ENCODE measurements around the gene SPOPL. TPM values are rescaled to one million over a fixed set of nuclear protein-coding genes. Genes with fewer than 3 reads are reported as not detected.

SPOPL gene
- total RNA-seq, 1 experiment from 2014 or later = 13.6 TPM

- H3K23me2 ChIP-seq (ENCODE audit: insufficient read length, low read depth, low read length, poor library complexity, severe bottlenecking) = no peaks in the 10 kb centered on the region
- no peaks in the 10 kb centered on the region for H3K9me3 ChIP-seq (ENCODE audit: control insufficient read depth, low read depth, low read length)
- no peaks in the 10 kb centered on the region for H3K27me3 Mint-ChIP-seq (ENCODE audit: low read depth)
- H3K27ac ChIP-seq (ENCODE audit: insufficient read length, low read depth, low read length) = no peak overlapping the region
- no peak overlapping the region; a peak in 1 of 7 replicates for H3K27ac Mint-ChIP-seq
- H3K36me3 Mint-ChIP-seq (ENCODE audit: insufficient read depth in 1 of 3, low read depth in 3 of 3) = no peaks in the 10 kb centered on the region
- H3T11ph ChIP-seq (ENCODE audit: low read length) = no peak overlapping the region
- H4K5ac ChIP-seq (ENCODE audit: insufficient read length, low read depth, low read length) = no peak overlapping the region
- peaks cover 6 to 17% of the 10 kb centered on the region in 2 experiments for H3K4me1 Mint-ChIP-seq
- DNase-seq = no peak
- no peak overlapping the region for H4K91ac ChIP-seq (ENCODE audit: insufficient read length, low read depth, low read length)
- no CpG with 5 or more reads among the region's 3 CpGs for WGBS (ENCODE audit: extremely low coverage, insufficient read length, low lambda C conversion rate)
- no peak for TF ChIP-seq CTCF (conservative IDR thresholded peaks at IDR 0.05)
- no peak overlapping the region for H2BK15ac ChIP-seq (ENCODE audit: low read depth, low read length)
- H2AK5ac ChIP-seq (ENCODE audit: insufficient read length, low read length) = no peak overlapping the region
- H3K4me1 ChIP-seq (ENCODE audit: insufficient read depth, low read length) = no peaks in the 10 kb centered on the region
- no peak overlapping the region for H4K8ac ChIP-seq (replicated peaks; ENCODE audit: insufficient read length, low read depth, low read length)
- H3K9ac ChIP-seq (ENCODE audit: extremely low read depth, insufficient read length, low read length) = no peak overlapping the region
- H2BK20ac ChIP-seq (ENCODE audit: low read depth, low read length, poor library complexity, severe bottlenecking) = no peak overlapping the region
- no peak overlapping the region for H2BK5ac ChIP-seq (ENCODE audit: insufficient read length, low read length)
- H3K79me2 ChIP-seq (ENCODE audit: insufficient read depth, low read length) = no peaks in the 10 kb centered on the region
- H3K18ac ChIP-seq (ENCODE audit: insufficient read length, low read depth, low read length) = no peak overlapping the region
- H3K56ac ChIP-seq (ENCODE audit: insufficient read length, low read depth, low read length) = no peak overlapping the region
- H3K4me2 ChIP-seq (ENCODE audit: insufficient read depth, insufficient read length, low read length) = no peak overlapping the region
- no peaks in the 10 kb centered on the region for H3K27me3 ChIP-seq (ENCODE audit: insufficient read depth, low read length)
- no peak overlapping the region for H3K14ac ChIP-seq (ENCODE audit: insufficient read depth, low read length)
- H3K23ac ChIP-seq (ENCODE audit: insufficient read length, low read depth, low read length) = no peak overlapping the region
- no peaks in the 10 kb centered on the region for H4K20me1 ChIP-seq (ENCODE audit: control insufficient read depth, insufficient read depth, insufficient read length)
- no peak overlapping the region for H3K4me3 Mint-ChIP-seq
- H2BK12ac ChIP-seq (ENCODE audit: insufficient read length, low read depth, low read length) = no peak overlapping the region
- H2AFZ ChIP-seq (ENCODE audit: low read length) = no peak overlapping the region
- H2BK120ac ChIP-seq (ENCODE audit: low read depth, low read length, poor library complexity, severe bottlenecking) = no peak overlapping the region
- no peaks in the 10 kb centered on the region for H3K79me1 ChIP-seq (ENCODE audit: insufficient read depth, low read depth, low read length, poor library complexity, severe bottlenecking)
- H3K4ac ChIP-seq (ENCODE audit: low read depth, low read length) = no peak overlapping the region
- H3K9me3 Mint-ChIP-seq = no peaks in the 10 kb centered on the region
These were observed 99.3 kb downstream of the SPOPL start for GRCh38 chr2:138600732-138601457.
